ENCODE data around the gene RAD21L1.

DNA sequence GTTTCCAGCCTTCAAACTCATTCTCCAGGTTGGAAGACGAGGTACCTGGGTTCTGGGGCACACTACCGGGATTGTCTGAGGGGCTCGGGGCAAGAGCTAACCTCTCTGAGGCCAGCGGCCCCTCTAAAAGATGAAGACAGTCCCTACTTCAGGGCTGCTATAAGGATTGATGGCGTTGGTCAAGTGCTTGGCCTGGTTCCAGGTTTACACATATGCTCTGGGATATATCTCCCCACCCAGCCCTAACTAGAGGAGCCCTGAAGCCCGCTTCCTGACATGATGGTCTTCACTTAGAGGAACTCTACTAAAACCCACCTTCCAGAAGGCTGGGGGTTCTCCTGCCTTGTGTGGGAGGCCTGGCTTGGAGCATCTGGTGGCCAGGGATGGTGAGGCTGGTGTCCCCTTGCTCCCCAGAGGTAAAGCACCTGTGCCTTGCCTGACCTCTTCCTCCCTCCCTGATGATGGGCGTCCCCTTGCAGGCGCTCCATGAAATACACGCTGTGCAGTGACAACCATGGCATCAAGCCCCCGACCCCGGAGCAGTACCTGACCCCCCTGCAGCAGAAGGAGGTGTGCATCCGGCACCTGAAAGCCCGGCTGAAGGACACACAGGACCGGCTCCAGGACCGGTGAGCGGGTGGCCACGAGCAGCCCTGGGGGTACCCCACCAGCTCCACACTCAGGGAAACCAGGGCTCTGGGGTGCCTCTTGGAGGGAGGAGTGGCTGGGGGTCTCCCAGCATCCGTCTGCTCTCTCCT, 74.4 kb downstream of the RAD21L1 start:
- TF ChIP-seq, protein P1, sequence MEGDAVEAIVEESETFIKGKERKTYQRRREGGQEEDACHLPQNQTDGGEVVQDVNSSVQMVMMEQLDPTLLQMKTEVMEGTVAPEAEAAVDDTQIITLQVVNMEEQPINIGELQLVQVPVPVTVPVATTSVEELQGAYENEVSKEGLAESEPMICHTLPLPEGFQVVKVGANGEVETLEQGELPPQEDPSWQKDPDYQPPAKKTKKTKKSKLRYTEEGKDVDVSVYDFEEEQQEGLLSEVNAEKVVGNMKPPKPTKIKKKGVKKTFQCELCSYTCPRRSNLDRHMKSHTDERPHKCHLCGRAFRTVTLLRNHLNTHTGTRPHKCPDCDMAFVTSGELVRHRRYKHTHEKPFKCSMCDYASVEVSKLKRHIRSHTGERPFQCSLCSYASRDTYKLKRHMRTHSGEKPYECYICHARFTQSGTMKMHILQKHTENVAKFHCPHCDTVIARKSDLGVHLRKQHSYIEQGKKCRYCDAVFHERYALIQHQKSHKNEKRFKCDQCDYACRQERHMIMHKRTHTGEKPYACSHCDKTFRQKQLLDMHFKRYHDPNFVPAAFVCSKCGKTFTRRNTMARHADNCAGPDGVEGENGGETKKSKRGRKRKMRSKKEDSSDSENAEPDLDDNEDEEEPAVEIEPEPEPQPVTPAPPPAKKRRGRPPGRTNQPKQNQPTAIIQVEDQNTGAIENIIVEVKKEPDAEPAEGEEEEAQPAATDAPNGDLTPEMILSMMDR (IDR thresholded peaks at IDR 0.05) = no peak
- no peak for TF ChIP-seq POLR2A (IDR thresholded peaks at IDR 0.05)
